Measurements from ENCODE around the gene MGST3. TPM values are rescaled to one million over a fixed set of nuclear protein-coding genes. Genes with fewer than 3 reads are reported as not detected.
"Not testable (repeated sequence)": the region's sequence is repeated elsewhere in the genome, so short reads cannot be mapped to it uniquely, and the experiment has no call there.

MGST3 gene
- total RNA-seq, 2 experiments from 2014 or later: 53.7 to 58.4 TPM

DNA sequence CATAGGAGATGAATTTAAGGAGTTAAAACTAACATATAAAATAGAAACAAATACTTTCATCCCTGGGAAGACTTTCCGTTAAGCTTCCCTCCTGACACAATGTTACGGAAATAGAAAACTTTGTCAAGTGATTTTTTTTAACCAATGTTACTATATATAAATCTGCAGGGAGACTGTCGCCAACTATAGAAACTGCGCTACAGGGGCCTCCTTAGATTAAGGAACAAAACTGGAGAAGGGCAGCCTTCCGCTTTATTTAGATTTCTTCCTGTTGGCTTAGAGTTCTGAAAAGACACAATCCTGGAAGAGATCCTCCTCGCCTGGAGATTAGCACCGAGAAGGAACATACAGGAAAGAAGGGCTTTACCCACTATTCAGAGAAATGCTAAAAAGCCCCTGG is 1.5 kb downstream of the MGST3 start:
- Mint-ChIP-seq H3K9me3 (ENCODE audit: low read depth) (no peaks in the 10 kb centered on the region), H3K27ac (no peak overlapping the region), H3K4me1 (peaks cover 28% of the 10 kb centered on the region), H3K36me3 (peaks cover 3% of the 10 kb centered on the region), H3K4me3 (no peak overlapping the region), H3K27me3 (no peaks in the 10 kb centered on the region)
- CTCF ChIA-PET: interaction anchor here (0.8 kb wide), 1 partner anchor 20 kb away, joined by 3 read pairs; no protein-coding TSS in a partner anchor
- DNase-seq (no peak), ATAC-seq (no peak)

DNA sequence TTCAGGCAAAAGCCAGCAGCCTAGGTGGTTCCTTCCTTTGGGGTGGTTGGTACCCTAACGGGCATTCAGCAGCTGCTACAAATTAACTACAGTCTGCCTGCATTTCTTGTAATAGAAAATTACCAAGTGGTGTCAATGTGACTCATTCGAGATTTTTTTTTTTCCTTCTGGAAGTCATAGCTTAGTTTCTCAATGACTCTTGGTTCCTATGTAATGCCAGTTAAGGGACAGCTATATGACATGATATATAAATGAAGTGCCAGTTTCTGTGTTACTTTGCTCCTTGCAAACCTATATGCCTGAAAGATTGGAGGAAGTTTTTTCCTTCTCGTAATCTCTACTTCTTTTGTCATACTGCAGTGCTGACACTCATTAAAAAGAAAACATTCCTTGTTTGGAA is 2.6 kb downstream of the MGST3 start:
- Mint-ChIP-seq H3K4me1 (peaks cover 31% of the 10 kb centered on the region), H3K36me3 (peaks cover 3% of the 10 kb centered on the region), H3K27me3 (no peaks in the 10 kb centered on the region), H3K27ac (no peak overlapping the region), H3K9me3 (ENCODE audit: low read depth) (no peaks in the 10 kb centered on the region), H3K4me3 (no peak overlapping the region)
- DNase-seq (peak; percentile 37), ATAC-seq (no peak)
- CTCF ChIA-PET: interaction anchor here (0.7 kb wide), 1 partner anchor 263 kb away, joined by 3 read pairs; no protein-coding TSS in a partner anchor

- peaks cover 3% of the 10 kb centered on the region for H3K36me3 Mint-ChIP-seq
- no peak overlapping the region for H3K27ac Mint-ChIP-seq
- H3K9me3 Mint-ChIP-seq (ENCODE audit: low read depth): no peaks in the 10 kb centered on the region
- DNase-seq (no peak), ATAC-seq (no peak)
- CTCF ChIA-PET: no interaction called here
- H3K27me3 Mint-ChIP-seq: no peaks in the 10 kb centered on the region
- H3K4me1 Mint-ChIP-seq: peaks cover 30% of the 10 kb centered on the region
- no peak overlapping the region for H3K4me3 Mint-ChIP-seq
Measured at GRCh38 chr1:165634154-165634921, 3.3 kb downstream of the MGST3 start.

DNA sequence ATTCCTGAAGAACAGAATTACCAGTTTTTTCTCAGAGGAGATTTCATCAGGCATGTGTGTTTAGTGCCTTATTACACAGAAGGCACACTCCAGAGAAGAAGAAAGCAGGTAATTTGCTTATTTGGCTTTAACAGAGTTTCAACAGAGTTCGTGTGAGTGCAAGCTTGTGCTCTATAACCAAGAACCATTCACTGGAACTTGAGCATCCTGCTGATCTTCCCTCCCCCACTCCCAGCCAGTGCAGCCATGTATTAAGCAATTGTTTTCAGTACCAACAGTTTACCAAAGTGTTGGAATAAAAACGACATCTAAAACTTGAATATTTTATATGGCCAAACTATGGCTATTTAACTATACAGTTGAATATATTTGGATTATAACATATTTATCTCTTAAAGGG is 4.3 kb downstream of the MGST3 start:
- peaks cover 3% of the 10 kb centered on the region for H3K36me3 Mint-ChIP-seq
- DNase-seq (peak; percentile 25), ATAC-seq (no peak)
- CTCF ChIA-PET: no interaction called here
- H3K9me3 Mint-ChIP-seq (ENCODE audit: low read depth): no peaks in the 10 kb centered on the region
- no peak overlapping the region for H3K27ac Mint-ChIP-seq
- H3K4me3 Mint-ChIP-seq: no peak overlapping the region
- H3K27me3 Mint-ChIP-seq: no peaks in the 10 kb centered on the region
- H3K4me1 Mint-ChIP-seq: peaks cover 33% of the 10 kb centered on the region

- Mint-ChIP-seq H3K36me3 (peaks cover 3% of the 10 kb centered on the region), H3K4me1 (peaks cover 38% of the 10 kb centered on the region)
- CTCF ChIA-PET: no interaction called here
Measured at GRCh38 chr1:165635823-165636222, 4.8 kb downstream of the MGST3 start.

GRCh38 chr1:165637427-165637826 is 6.4 kb downstream of the MGST3 start:
- Mint-ChIP-seq H3K27ac (no peak overlapping the region), H3K4me1 (peaks cover 50% of the 10 kb centered on the region), H3K27me3 (no peaks in the 10 kb centered on the region), H3K4me3 (no peak overlapping the region), H3K36me3 (peaks cover 3% of the 10 kb centered on the region), H3K9me3 (ENCODE audit: low read depth) (no peaks in the 10 kb centered on the region)
- ATAC-seq: no peak
- CTCF ChIA-PET: interaction anchor here (1.0 kb wide), 1 partner anchor 11 kb away, joined by 3 read pairs; no protein-coding TSS in a partner anchor
- peak; percentile 7 for DNase-seq

More at GRCh38 chr1:165635823-165636222, 4.8 kb downstream of the MGST3 start:
- Mint-ChIP-seq H3K27me3 (no peaks in the 10 kb centered on the region), H3K4me3 (no peak overlapping the region), H3K27ac (no peak overlapping the region), H3K9me3 (ENCODE audit: low read depth) (no peaks in the 10 kb centered on the region)
- ATAC-seq (no peak), DNase-seq (no peak)

DNA sequence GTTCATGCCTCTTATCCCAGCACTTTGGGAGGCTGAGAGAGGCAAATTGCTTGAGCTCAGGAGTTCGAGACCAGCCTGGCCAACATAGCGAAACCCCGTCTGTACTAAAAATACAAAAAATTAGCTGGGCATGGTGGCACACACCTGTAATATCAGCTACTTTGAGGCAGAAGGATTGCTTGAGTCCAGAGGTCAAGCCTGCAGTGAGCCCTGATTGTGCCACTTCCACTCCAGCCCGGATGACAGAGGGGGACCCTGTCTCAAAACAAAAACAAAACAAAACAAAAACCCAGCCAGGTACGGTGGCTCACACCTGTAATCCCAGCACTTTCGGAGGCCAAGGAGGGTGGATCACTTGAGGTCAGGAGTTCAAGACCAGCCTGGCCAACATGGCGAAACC is 7.2 kb downstream of the MGST3 start:
- peaks cover 44% of the 10 kb centered on the region for H3K4me1 Mint-ChIP-seq
- H3K9me3 Mint-ChIP-seq (ENCODE audit: low read depth); H3K36me3 Mint-ChIP-seq; H3K27me3 Mint-ChIP-seq; ATAC-seq; H3K27ac Mint-ChIP-seq; H3K4me3 Mint-ChIP-seq: not testable (repeated sequence)
- CTCF ChIA-PET: interaction anchor here (1.0 kb wide), 1 partner anchor 10 kb away, joined by 3 read pairs; no protein-coding TSS in a partner anchor
- peak; percentile 16 for DNase-seq

- no peak overlapping the region for H3K4me3 Mint-ChIP-seq
- H3K4me1 Mint-ChIP-seq: peaks cover 37% of the 10 kb centered on the region
- peak; percentile 39 for DNase-seq
- CTCF ChIA-PET: no interaction called here
- peak; percentile 74 for ATAC-seq
- H3K36me3 Mint-ChIP-seq: peaks cover 3% of the 10 kb centered on the region
- H3K9me3 Mint-ChIP-seq (ENCODE audit: low read depth): no peaks in the 10 kb centered on the region
- no peaks in the 10 kb centered on the region for H3K27me3 Mint-ChIP-seq
- H3K27ac Mint-ChIP-seq: peak overlapping the region; percentile 67
Measured at GRCh38 chr1:165639821-165640623, 9.0 kb downstream of the MGST3 start.

DNA sequence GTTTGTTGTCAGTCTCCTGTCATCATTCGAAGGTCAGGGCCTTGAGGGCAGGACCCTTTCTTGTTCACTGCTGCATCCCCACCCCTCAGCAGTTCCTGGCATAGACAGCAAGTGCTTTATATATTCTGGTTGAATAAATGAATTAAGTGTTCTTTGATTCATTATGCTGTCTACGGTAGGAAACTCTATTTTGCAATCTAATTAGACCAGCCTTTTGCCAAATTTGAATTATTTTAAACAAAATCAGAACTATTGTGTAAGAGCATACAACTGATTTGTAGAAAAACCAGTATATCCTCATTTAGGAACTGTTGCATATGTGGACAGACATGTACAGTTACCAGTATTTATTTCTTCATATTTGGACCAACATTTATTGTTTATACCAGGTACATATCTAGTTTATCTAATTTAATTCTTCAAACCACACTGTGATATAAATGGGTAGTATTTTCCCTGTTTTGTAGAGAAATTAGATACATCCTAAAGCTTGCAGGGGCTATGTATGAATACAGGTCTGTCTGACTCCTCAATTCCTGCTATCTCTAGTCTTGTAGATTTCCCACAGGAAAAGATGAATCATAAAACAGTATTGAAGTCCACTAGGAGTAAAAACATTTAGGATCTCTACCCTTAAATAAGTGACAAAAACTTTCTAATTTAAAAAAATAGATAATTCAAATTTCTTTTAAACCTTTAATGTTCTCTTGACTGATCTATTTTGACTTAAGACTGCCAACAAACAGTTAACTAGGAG is 10.4 kb downstream of the MGST3 start:
- no peak for DNase-seq
- H3K9me3 Mint-ChIP-seq (ENCODE audit: low read depth): no peaks in the 10 kb centered on the region
- no peaks in the 10 kb centered on the region for H3K27me3 Mint-ChIP-seq
- no peak overlapping the region for H3K27ac Mint-ChIP-seq
- H3K4me1 Mint-ChIP-seq: peaks cover 46% of the 10 kb centered on the region
- H3K36me3 Mint-ChIP-seq: peaks cover 3% of the 10 kb centered on the region
- CTCF ChIA-PET: no interaction called here
- H3K4me3 Mint-ChIP-seq: no peak overlapping the region
- ATAC-seq: no peak

GRCh38 chr1:165644064-165644735 is 13.2 kb downstream of the MGST3 start:
- CTCF ChIA-PET: interaction anchor here (2.1 kb wide), 1 partner anchor 14 kb away, joined by 6 read pairs; the partner anchor contains the start of gene MGST3
- no peaks in the 10 kb centered on the region for H3K36me3 Mint-ChIP-seq
- no peak overlapping the region for H3K27ac Mint-ChIP-seq
- peak; percentile 28 for DNase-seq
- no peak overlapping the region for H3K4me3 Mint-ChIP-seq
- no peak for ATAC-seq
- H3K4me1 Mint-ChIP-seq: peaks cover 50% of the 10 kb centered on the region
- no peaks in the 10 kb centered on the region for H3K27me3 Mint-ChIP-seq
- H3K9me3 Mint-ChIP-seq (ENCODE audit: low read depth): no peaks in the 10 kb centered on the region

DNA sequence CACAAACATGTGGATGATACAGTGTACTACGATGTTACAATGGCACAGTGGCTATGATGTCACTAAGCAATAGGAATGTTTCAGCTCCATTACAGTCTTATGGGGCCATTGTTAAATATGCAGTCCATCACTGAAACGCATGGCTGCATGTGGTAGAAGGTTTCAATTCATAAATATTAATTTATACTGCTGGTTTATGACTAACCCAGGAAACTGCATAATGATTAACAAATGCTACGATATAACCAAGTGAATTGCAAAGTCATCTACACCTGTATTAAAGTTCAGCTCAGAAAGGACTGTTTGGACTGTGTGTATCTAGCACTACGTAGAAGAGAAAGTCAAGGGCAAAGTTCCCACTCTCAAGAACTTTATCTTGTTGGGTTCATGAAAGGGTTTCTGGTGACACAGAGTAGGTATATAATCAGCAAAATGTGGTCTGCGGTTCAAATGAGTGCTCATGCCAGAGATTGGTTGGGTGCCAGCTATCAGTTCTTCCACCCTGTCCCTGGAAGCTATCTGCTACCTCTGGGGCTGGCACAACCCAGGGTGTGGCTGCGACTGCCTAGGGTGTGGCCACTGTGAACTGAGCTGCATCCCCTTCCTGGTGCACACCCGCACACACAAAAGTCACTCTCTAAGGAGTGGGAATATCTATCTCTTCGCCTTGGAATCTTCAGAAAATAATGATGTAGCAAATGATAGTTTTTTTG is 14.8 kb downstream of the MGST3 start:
- Mint-ChIP-seq H3K9me3 (ENCODE audit: low read depth) (no peaks in the 10 kb centered on the region), H3K27me3 (no peaks in the 10 kb centered on the region)
- CTCF ChIA-PET: interaction anchor here (1.3 to 2.1 kb wide), 2 partner anchors 15 to 40 kb away, joined by 3 to 6 read pairs; partner anchors contain the start of gene MGST3

GRCh38 chr1:165647517-165647916 is 16.5 kb downstream of the MGST3 start:
- no peak overlapping the region for H3K4me3 Mint-ChIP-seq
- no peak overlapping the region for H3K27ac Mint-ChIP-seq
- ATAC-seq (no peak), DNase-seq (peak; percentile 28)
- peaks cover 22% of the 10 kb centered on the region for H3K4me1 Mint-ChIP-seq
- peaks cover 8% of the 10 kb centered on the region for H3K36me3 Mint-ChIP-seq
- no peaks in the 10 kb centered on the region for H3K9me3 Mint-ChIP-seq (ENCODE audit: low read depth)
- CTCF ChIA-PET: no interaction called here
- no peaks in the 10 kb centered on the region for H3K27me3 Mint-ChIP-seq

More for the DNA sequence above, 14.8 kb downstream of the MGST3 start:
- Mint-ChIP-seq H3K36me3 (peaks cover 4% of the 10 kb centered on the region), H3K27ac (peak overlapping the region; percentile 69), H3K4me1 (peaks cover 35% of the 10 kb centered on the region), H3K4me3 (no peak overlapping the region)
- ATAC-seq (peak; percentile 76), DNase-seq (peak; percentile 51)
